Measurements from ENCODE around the gene FLT3.
"Not testable (repeated sequence)": the region's sequence is repeated elsewhere in the genome, so short reads cannot be mapped to it uniquely, and the experiment has no call there.

Gene FLT3

GRCh38 chr13:28106976-28107375 is 6.6 kb upstream of the FLT3 start:
- H3K4me3 ChIP-seq (ENCODE audit: low read depth, low read length): no peak overlapping the region
- no peak for TF ChIP-seq CTCF (IDR thresholded peaks at IDR 0.05; ENCODE audit: low read depth, low read length, missing control alignments)
- no peak for DNase-seq (ENCODE audit: low read depth)
- in situ Hi-C loops (cut with HindIII; ENCODE audit: low sequenced_read_pairs): no loop called here

GRCh38 chr13:28101886-28102285 is 1.5 kb upstream of the FLT3 start:
- H3K4me3 ChIP-seq (ENCODE audit: low read depth, low read length); DNase-seq (ENCODE audit: low read depth); in situ Hi-C loops (cut with HindIII; ENCODE audit: low sequenced_read_pairs): not testable (repeated sequence)

DNA sequence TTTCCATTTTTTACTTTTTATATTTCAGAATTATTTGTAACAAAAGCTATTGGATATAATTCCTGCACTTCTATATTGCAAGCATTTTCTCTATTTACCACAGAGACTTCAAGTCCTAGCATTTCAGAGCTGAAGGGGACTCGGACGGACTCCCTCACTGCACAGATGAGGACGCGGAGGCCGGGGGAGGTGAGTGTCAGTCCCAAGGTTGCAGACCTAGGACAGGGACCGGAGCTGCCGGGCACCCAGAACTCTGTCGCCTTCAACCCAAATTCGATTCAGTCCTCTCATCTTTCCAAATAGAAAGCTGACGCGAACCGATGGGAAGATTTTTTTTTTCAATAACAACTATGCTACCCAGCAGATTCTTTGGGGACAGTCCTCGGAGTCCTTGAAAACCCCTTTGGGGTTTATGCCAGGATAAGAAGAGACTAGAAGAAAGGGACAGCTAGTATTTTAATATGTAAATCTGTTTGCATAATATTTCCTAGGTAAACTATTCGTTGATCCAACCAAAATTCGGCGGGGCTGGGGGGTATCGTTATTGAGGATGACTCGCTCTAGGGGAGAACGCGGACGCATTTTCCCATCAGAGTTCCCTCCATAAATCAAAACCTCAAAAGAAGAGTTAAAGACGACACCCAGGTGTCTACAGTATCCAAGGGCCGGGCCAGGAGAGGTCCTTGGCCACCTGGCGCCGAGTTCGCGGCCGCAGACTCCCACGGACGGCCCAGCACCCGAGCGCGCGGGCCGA is 803 bp downstream of the FLT3 start:
- H3K4me3 ChIP-seq (ENCODE audit: low read depth, low read length): peak overlapping the region; percentile 37
- in situ Hi-C loops (cut with HindIII; ENCODE audit: low sequenced_read_pairs): no loop called here

GRCh38 chr13:28097503-28097902 is 2.9 kb downstream of the FLT3 start:
- DNase-seq (ENCODE audit: low read depth): no peak
- H3K4me3 ChIP-seq (ENCODE audit: low read depth, low read length): no peak overlapping the region
- no peak for TF ChIP-seq CTCF (IDR thresholded peaks at IDR 0.05; ENCODE audit: low read depth, low read length, missing control alignments)
- in situ Hi-C loops (cut with HindIII; ENCODE audit: low sequenced_read_pairs): no loop called here

More for the DNA sequence above, 803 bp downstream of the FLT3 start:
- no peak for TF ChIP-seq CTCF (IDR thresholded peaks at IDR 0.05; ENCODE audit: low read depth, low read length, missing control alignments)
- DNase-seq (ENCODE audit: low read depth): no peak

DNA sequence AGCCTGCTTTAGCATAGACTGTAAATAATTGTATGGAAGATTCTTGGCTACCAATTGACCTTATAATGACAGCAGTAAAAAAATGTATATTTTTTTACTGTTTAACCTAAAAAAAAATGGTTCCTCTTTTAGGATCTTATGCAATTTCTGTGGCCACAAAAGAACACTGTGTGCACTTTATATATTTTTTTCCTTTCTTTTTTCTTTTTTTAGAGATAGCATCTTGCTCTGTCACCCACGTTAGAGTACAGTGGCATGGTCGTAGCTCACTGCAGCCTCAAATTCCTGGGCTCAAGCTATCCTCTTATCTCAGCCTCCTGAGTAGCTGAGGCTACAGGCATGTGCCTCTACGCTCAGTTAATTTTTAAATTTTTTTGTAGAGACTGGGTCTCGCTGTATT is 6.1 kb downstream of the FLT3 start:
- TF ChIP-seq CTCF (IDR thresholded peaks at IDR 0.05; ENCODE audit: low read depth, low read length, missing control alignments): no peak
- no peak for DNase-seq (ENCODE audit: low read depth)
- no peak overlapping the region for H3K4me3 ChIP-seq (ENCODE audit: low read depth, low read length)
- in situ Hi-C loops (cut with HindIII; ENCODE audit: low sequenced_read_pairs): no loop called here

DNA sequence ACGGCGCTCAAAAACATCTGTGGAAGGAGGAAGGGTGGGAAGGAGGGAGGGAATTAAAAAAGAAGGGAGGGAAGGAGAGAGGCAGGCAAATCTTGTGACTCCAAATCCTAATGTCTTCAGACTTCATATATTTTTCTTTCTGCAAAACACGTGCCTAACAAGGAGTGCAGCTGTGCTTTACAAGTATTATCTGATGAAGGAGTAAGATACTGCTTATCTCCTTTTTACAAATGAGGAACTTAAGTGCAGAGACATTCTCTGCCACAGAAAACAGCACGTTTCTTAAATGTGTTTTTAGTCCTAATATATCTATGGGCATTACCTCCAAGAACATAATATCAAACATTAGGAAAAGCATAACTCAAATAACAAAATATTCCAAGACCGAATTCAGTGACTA is 6.5 kb downstream of the FLT3 start:
- no peak for DNase-seq (ENCODE audit: low read depth)

More for the DNA sequence above, 6.5 kb downstream of the FLT3 start:
- no peak overlapping the region for H3K4me3 ChIP-seq (ENCODE audit: low read depth, low read length)
- no peak for TF ChIP-seq CTCF (IDR thresholded peaks at IDR 0.05; ENCODE audit: low read depth, low read length, missing control alignments)
- in situ Hi-C loops (cut with HindIII; ENCODE audit: low sequenced_read_pairs): no loop called here

All from astrocyte of the cerebellum (primary cell).